Measurements from ENCODE around the gene SP140L.
"Not testable (repeated sequence)": the region's sequence is repeated elsewhere in the genome, so short reads cannot be mapped to it uniquely, and the experiment has no call there.

The SP140L gene

GRCh38 chr2:230430957-230431910 lies 104.2 kb downstream of the SP140L start:
- FAIRE-seq (no peak), DNase-seq (ENCODE audit: insufficient read length, low spot score) (no peak)
- TF ChIP-seq POU2F2 (IDR thresholded peaks at IDR 0.05; ENCODE audit: low read depth, low read length) (0 out of 2 replicates have a peak, but pooled peaks have one; percentile 7), TAF1 (IDR thresholded peaks at IDR 0.05; ENCODE audit: low read depth, low read length) (no peak), SPI1 (IDR thresholded peaks at IDR 0.05; ENCODE audit: low read depth, low read length) (no peak), POLR2AphosphoS5 (IDR thresholded peaks at IDR 0.05; ENCODE audit: low read depth, low read length) (no peak), PAX5 (IDR thresholded peaks at IDR 0.05; ENCODE audit: insufficient read depth, low read length, severe bottlenecking) (no peak), POLR2A (IDR thresholded peaks at IDR 0.05; ENCODE audit: low read depth, low read length) (no peak)

GRCh38 chr2:230434677-230435324 lies 107.8 kb downstream of the SP140L start:
- TF ChIP-seq POLR2AphosphoS5 (IDR thresholded peaks at IDR 0.05; ENCODE audit: low read depth, low read length) (no peak), TAF1 (IDR thresholded peaks at IDR 0.05; ENCODE audit: low read depth, low read length) (no peak), POLR2A (IDR thresholded peaks at IDR 0.05; ENCODE audit: low read depth, low read length) (no peak), SPI1 (IDR thresholded peaks at IDR 0.05; ENCODE audit: low read depth, low read length) (no peak), POU2F2 (IDR thresholded peaks at IDR 0.05; ENCODE audit: low read depth, low read length) (no peak), PAX5 (IDR thresholded peaks at IDR 0.05; ENCODE audit: insufficient read depth, low read length, severe bottlenecking) (no peak)
- FAIRE-seq, result no peak
- no peak for DNase-seq (ENCODE audit: insufficient read length, low spot score)

GRCh38 chr2:230435431-230435830 lies 108.4 kb downstream of the SP140L start:
- no peak for FAIRE-seq
- no peak for DNase-seq (ENCODE audit: insufficient read length, low spot score)
- TF ChIP-seq POLR2AphosphoS5 (IDR thresholded peaks at IDR 0.05; ENCODE audit: low read depth, low read length) (no peak), PAX5 (IDR thresholded peaks at IDR 0.05; ENCODE audit: insufficient read depth, low read length, severe bottlenecking) (no peak), POLR2A (IDR thresholded peaks at IDR 0.05; ENCODE audit: low read depth, low read length) (no peak), TAF1 (IDR thresholded peaks at IDR 0.05; ENCODE audit: low read depth, low read length) (no peak), SPI1 (IDR thresholded peaks at IDR 0.05; ENCODE audit: low read depth, low read length) (no peak), POU2F2 (IDR thresholded peaks at IDR 0.05; ENCODE audit: low read depth, low read length) (no peak)

GRCh38 chr2:230439121-230439520 lies 112.1 kb downstream of the SP140L start:
- not testable (repeated sequence) for FAIRE-seq

GRCh38 chr2:230439590-230439989 lies 112.6 kb downstream of the SP140L start:
- peak; percentile 85 for FAIRE-seq
- no peak for DNase-seq (ENCODE audit: insufficient read length, low spot score)
- peak; percentile 92 for TF ChIP-seq SPI1 (IDR thresholded peaks at IDR 0.05; ENCODE audit: low read depth, low read length)
- TF ChIP-seq POLR2A (IDR thresholded peaks at IDR 0.05; ENCODE audit: low read depth, low read length), result no peak

More at GRCh38 chr2:230439121-230439520, 112.1 kb downstream of the SP140L start:
- not testable (repeated sequence) for DNase-seq (ENCODE audit: insufficient read length, low spot score)

- FAIRE-seq, result peak; percentile 89
- no peak for TF ChIP-seq SPI1 (IDR thresholded peaks at IDR 0.05; ENCODE audit: low read depth, low read length)
- TF ChIP-seq PAX5 (IDR thresholded peaks at IDR 0.05; ENCODE audit: insufficient read depth, low read length, severe bottlenecking), result no peak
- no peak for TF ChIP-seq POU2F2 (IDR thresholded peaks at IDR 0.05; ENCODE audit: low read depth, low read length)
- TF ChIP-seq POLR2AphosphoS5 (IDR thresholded peaks at IDR 0.05; ENCODE audit: low read depth, low read length), result peak; percentile 66; the same call in 1 of the 2 replicates
- no peak for DNase-seq (ENCODE audit: insufficient read length, low spot score)
Observed at GRCh38 chr2:230441227-230441897, 114.4 kb downstream of the SP140L start.

- no peak for TF ChIP-seq POU2F2 (IDR thresholded peaks at IDR 0.05; ENCODE audit: low read depth, low read length)
- TF ChIP-seq POLR2AphosphoS5 (IDR thresholded peaks at IDR 0.05; ENCODE audit: low read depth, low read length), result no peak
- TF ChIP-seq TAF1 (IDR thresholded peaks at IDR 0.05; ENCODE audit: low read depth, low read length), result no peak
- no peak for TF ChIP-seq SPI1 (IDR thresholded peaks at IDR 0.05; ENCODE audit: low read depth, low read length)
- no peak for TF ChIP-seq POLR2A (IDR thresholded peaks at IDR 0.05; ENCODE audit: low read depth, low read length)
- no peak for DNase-seq (ENCODE audit: insufficient read length, low spot score)
- FAIRE-seq, result peak; percentile 33
Observed at GRCh38 chr2:230443541-230443940, 116.5 kb downstream of the SP140L start.

GRCh38 chr2:230444832-230445231 lies 117.8 kb downstream of the SP140L start:
- FAIRE-seq, result no peak
- TF ChIP-seq POU2F2 (IDR thresholded peaks at IDR 0.05; ENCODE audit: low read depth, low read length) (no peak), POLR2A (IDR thresholded peaks at IDR 0.05; ENCODE audit: low read depth, low read length) (no peak), SPI1 (IDR thresholded peaks at IDR 0.05; ENCODE audit: low read depth, low read length) (peak; percentile 49), TAF1 (IDR thresholded peaks at IDR 0.05; ENCODE audit: low read depth, low read length) (no peak), PAX5 (IDR thresholded peaks at IDR 0.05; ENCODE audit: insufficient read depth, low read length, severe bottlenecking) (no peak), POLR2AphosphoS5 (IDR thresholded peaks at IDR 0.05; ENCODE audit: low read depth, low read length) (no peak)

GRCh38 chr2:230447036-230447435 lies 120.0 kb downstream of the SP140L start:
- no peak for DNase-seq (ENCODE audit: insufficient read length, low spot score)
- FAIRE-seq, result peak; percentile 73
- TF ChIP-seq TAF1 (IDR thresholded peaks at IDR 0.05; ENCODE audit: low read depth, low read length) (no peak), POU2F2 (IDR thresholded peaks at IDR 0.05; ENCODE audit: low read depth, low read length) (no peak), POLR2A (IDR thresholded peaks at IDR 0.05; ENCODE audit: low read depth, low read length) (no peak), PAX5 (IDR thresholded peaks at IDR 0.05; ENCODE audit: insufficient read depth, low read length, severe bottlenecking) (no peak), POLR2AphosphoS5 (IDR thresholded peaks at IDR 0.05; ENCODE audit: low read depth, low read length) (no peak; the same call in 1 of the 2 replicates), SPI1 (IDR thresholded peaks at IDR 0.05; ENCODE audit: low read depth, low read length) (no peak)

More at GRCh38 chr2:230444832-230445231, 117.8 kb downstream of the SP140L start:
- no peak for DNase-seq (ENCODE audit: insufficient read length, low spot score)
